H1 (cell line): ENCODE measurements around the gene RIIAD1. TPM values are rescaled to one million over a fixed set of nuclear protein-coding genes. Genes with fewer than 3 reads are reported as not detected.

Source experiments
- CTCF ChIA-PET: fragments of 300-600 bp; sonication (Branson Sonifier 250); formaldehyde crosslinking; loops from one replicate; lab custom pipeline; 2021; ENCODE audit not compliant: partially characterized antibody; lab: Charles Lee
- POLR2A ChIA-PET: fragments of 300-600 bp; sonication (Branson Sonifier 250); formaldehyde crosslinking; loops from one replicate; lab custom pipeline; 2021; ENCODE audit warnings: inconsistent platforms; ENCODE audit not compliant: partially characterized antibody; lab: Charles Lee
- DNase-seq, 2 experiments: peaks; one replicate each; pipeline versions ENCODE4 v3.0.0 to v3.0.0-alpha.2; 2010 to 2022; ENCODE audit warnings: low spot score in 2 of 2, low read depth in 1 of 2, mixed read lengths in 1 of 2
- FAIRE-seq: peaks from 2 replicates; lab custom pipeline; 2011; peaks lifted over from hg19 to GRCh38; lab: Jason Lieb, UNC
- H2AFZ ChIP-seq: 2 replicates; pipeline ENCODE4 v1.8.1; 2012; ENCODE audit warnings: low read length, inconsistent platforms
- H2AK5ac ChIP-seq: 2 replicates; pipeline ENCODE4 v1.6.1; 2013; ENCODE audit warnings: low read depth, low read length
- H2BK120ac ChIP-seq: replicated peaks from 2 replicates; pipeline ENCODE3; 2013; ENCODE audit warnings: low read depth, low read length, inconsistent platforms
- H2BK12ac ChIP-seq: 2 replicates; pipeline ENCODE4 v1.6.1; 2013; ENCODE audit warnings: low read depth, low read length
- H2BK15ac ChIP-seq: 2 replicates; pipeline ENCODE4 v1.6.1; 2013; ENCODE audit warnings: low read length
- H2BK20ac ChIP-seq: 2 replicates; pipeline ENCODE4 v1.6.1; 2013; ENCODE audit warnings: low read length
- H2BK5ac ChIP-seq: 2 replicates; pipeline ENCODE4 v1.6.1; 2013; ENCODE audit warnings: low read depth, low read length
- H3K14ac ChIP-seq: 2 replicates; pipeline ENCODE4 v1.6.1; 2013; ENCODE audit warnings: inconsistent platforms; ENCODE audit not compliant: insufficient read length
- H3K18ac ChIP-seq: 2 replicates; pipeline ENCODE4 v1.6.1; 2013; ENCODE audit warnings: low read length; ENCODE audit errors: extremely low read depth
- H3K23ac ChIP-seq: 2 replicates; pipeline ENCODE4 v1.6.1; 2013; ENCODE audit warnings: inconsistent platforms; ENCODE audit not compliant: insufficient read length
- H3K23me2 ChIP-seq: 2 replicates; pipeline ENCODE4 v1.6.1; 2013; ENCODE audit warnings: low read depth, low read length
- H3K27ac ChIP-seq: 2 replicates; pipeline ENCODE4 v1.6.1; 2011; ENCODE audit warnings: low read depth, low read length, inconsistent platforms
- H3K27me3 ChIP-seq, 4 experiments: replicated peaks in 1 of 4; 1 replicate in 1 of 4; 2 replicates in 3 of 4; pipeline versions ENCODE4 v1.6.1 to v1.8.1; 2011 to 2013; ENCODE audit warnings: low read length in 3 of 4, mild to moderate bottlenecking in 3 of 4, inconsistent platforms in 2 of 4, mixed read lengths in 2 of 4, moderate library complexity in 1 of 4; ENCODE audit not compliant: control insufficient read depth in 3 of 4, insufficient read depth in 3 of 4; ENCODE audit errors: extremely low read depth in 1 of 4
- H3K36me3 ChIP-seq, 4 experiments: 2 replicates each; pipeline versions ENCODE4 v1.6.1 to v1.8.1; 2011 to 2013; ENCODE audit warnings: mild to moderate bottlenecking in 4 of 4, low read length in 3 of 4, moderate library complexity in 2 of 4, control low read depth in 1 of 4, inconsistent platforms in 1 of 4; ENCODE audit not compliant: insufficient read depth in 4 of 4, control insufficient read depth in 2 of 4
- H3K4ac ChIP-seq: replicated peaks from 2 replicates; pipeline ENCODE3; 2013; ENCODE audit warnings: low read length, low read depth, mixed read lengths, inconsistent platforms; ENCODE audit not compliant: insufficient read length
- H3K4me1 ChIP-seq, 4 experiments: replicated peaks in 1 of 4; 1 replicate in 1 of 4; 2 replicates in 3 of 4; pipeline versions ENCODE4 v1.6.1 to v1.8.1; 2011 to 2013; ENCODE audit warnings: low read length in 3 of 4, inconsistent platforms in 2 of 4, mixed read lengths in 1 of 4; ENCODE audit not compliant: insufficient read depth in 4 of 4, control insufficient read depth in 3 of 4
- H3K4me2 ChIP-seq, 2 experiments: 2 replicates each; pipeline versions ENCODE4 v1.6.1 to v1.8.1; 2011 to 2013; ENCODE audit warnings: low read depth in 2 of 2, low read length in 2 of 2, control low read depth in 1 of 2, inconsistent platforms in 1 of 2, mild to moderate bottlenecking in 1 of 2; ENCODE audit not compliant: insufficient read depth in 1 of 2
- H3K4me3 ChIP-seq, 4 experiments: fragments of 200-600, 300-600 bp in 1 of 4; sonication (generic), shearing (Covaris generic), sonication (Bioruptor Twin) in 1 of 4; 2 replicates each; pipeline versions ENCODE4 v1.5.1 to v1.8.1; 2011 to 2016; ENCODE audit warnings: low read length in 4 of 4, low read depth in 3 of 4, control low read depth in 2 of 4, inconsistent platforms in 2 of 4, mild to moderate bottlenecking in 2 of 4, mixed read lengths in 1 of 4, moderate library complexity in 1 of 4; ENCODE audit not compliant: insufficient read depth in 2 of 4; ENCODE audit errors: extremely low read depth in 1 of 4
- H3K56ac ChIP-seq: replicated peaks from 2 replicates; pipeline ENCODE3; 2013; ENCODE audit warnings: low read depth, mild to moderate bottlenecking, mixed read lengths, low read length, inconsistent platforms; ENCODE audit not compliant: insufficient read length
- H3K79me1 ChIP-seq: 2 replicates; pipeline ENCODE4 v1.6.1; 2013; ENCODE audit warnings: low read depth, low read length, control low read depth
- H3K79me2 ChIP-seq, 2 experiments: 2 replicates each; pipeline versions ENCODE4 v1.6.1 to v1.8.1; 2012 to 2013; ENCODE audit warnings: low read length in 2 of 2, mild to moderate bottlenecking in 2 of 2, inconsistent platforms in 1 of 2; ENCODE audit not compliant: insufficient read depth in 2 of 2, control insufficient read depth in 1 of 2
- H3K9ac ChIP-seq, 4 experiments: replicated peaks in 1 of 4; 1 replicate in 1 of 4; 2 replicates in 3 of 4; pipeline versions ENCODE4 v1.6.1 to v1.8.1; 2011 to 2013; ENCODE audit warnings: low read depth in 3 of 4, low read length in 3 of 4, control low read depth in 2 of 4, mild to moderate bottlenecking in 2 of 4, moderate library complexity in 2 of 4, inconsistent platforms in 1 of 4; ENCODE audit errors: extremely low read depth in 1 of 4
- H3K9me3 ChIP-seq, 2 experiments: 2 replicates each; pipeline versions ENCODE4 v1.6.1 to v1.8.1; 2012 to 2013; ENCODE audit warnings: mild to moderate bottlenecking in 2 of 2, moderate library complexity in 2 of 2, control low read depth in 1 of 2, inconsistent platforms in 1 of 2, low read depth in 1 of 2, low read length in 1 of 2, mixed read lengths in 1 of 2; ENCODE audit not compliant: insufficient read depth in 2 of 2
- H4K20me1 ChIP-seq, 2 experiments: replicated peaks in 1 of 2; 2 replicates each; pipeline versions ENCODE3 to v1.8.1; 2011 to 2013; ENCODE audit warnings: inconsistent platforms in 2 of 2, low read length in 2 of 2, mild to moderate bottlenecking in 1 of 2; ENCODE audit not compliant: insufficient read depth in 2 of 2, control insufficient read depth in 1 of 2
- H4K5ac ChIP-seq: 2 replicates; pipeline ENCODE4 v1.6.1; 2013; ENCODE audit warnings: low read length, low read depth, mixed read lengths, inconsistent platforms; ENCODE audit not compliant: insufficient read length
- H4K8ac ChIP-seq: 2 replicates; pipeline ENCODE4 v1.8.0; 2013; ENCODE audit warnings: mild to moderate bottlenecking, moderate library complexity, low read length, inconsistent platforms; ENCODE audit not compliant: insufficient read depth; ENCODE audit errors: extremely low read depth
- H4K91ac ChIP-seq: replicated peaks from 2 replicates; pipeline ENCODE3; 2013; ENCODE audit warnings: low read length, mixed read lengths, inconsistent platforms; ENCODE audit not compliant: insufficient read length
- BCL11A ChIP-seq, 2 experiments: IDR thresholded peaks; one replicate each; pipeline ENCODE4 v1.6.1; 2011; ENCODE audit warnings: low read depth in 2 of 2, low read length in 2 of 2, mild to moderate bottlenecking in 2 of 2
- CREB1 ChIP-seq: IDR thresholded peaks from 2 replicates; pipeline ENCODE4 v1.6.1; 2012; ENCODE audit warnings: inconsistent platforms
- EGR1 ChIP-seq: IDR thresholded peaks from 2 replicates; pipeline ENCODE4 v1.6.1; 2011; ENCODE audit warnings: low read depth, low read length, borderline replicate concordance
- JUN ChIP-seq: IDR thresholded peaks from 2 replicates; pipeline ENCODE4 v1.6.1; 2011; ENCODE audit warnings: low read depth, mild to moderate bottlenecking, improper control_type of control experiment, low read length
- JUND ChIP-seq: IDR thresholded peaks from 2 replicates; pipeline ENCODE4 v1.6.1; 2011; ENCODE audit warnings: mild to moderate bottlenecking, improper control_type of control experiment, low read length
- KDM5A ChIP-seq: fragments of 200-600 bp; IDR thresholded peaks from 2 replicates; pipeline ENCODE4 v1.7.1; 2012; ENCODE audit warnings: mild to moderate bottlenecking, low read length, inconsistent platforms, mixed read lengths
- POLR2A ChIP-seq, 2 experiments: IDR thresholded peaks; 1 replicate in 1 of 2; 2 replicates in 1 of 2; pipeline ENCODE4 v1.6.1; 2011; ENCODE audit warnings: low read depth in 2 of 2, low read length in 2 of 2, mild to moderate bottlenecking in 2 of 2; ENCODE audit errors: control extremely low read depth in 1 of 2
- RFX5 ChIP-seq: IDR thresholded peaks from 2 replicates; pipeline ENCODE4 v1.6.1; 2011; ENCODE audit warnings: low read depth, low read length, improper control_type of control experiment, borderline replicate concordance
- TBP ChIP-seq: IDR thresholded peaks from 2 replicates; pipeline ENCODE4 v1.6.1; 2011; ENCODE audit warnings: low read depth, low read length, improper control_type of control experiment
- WGBS, 2 experiments: shearing (Covaris generic) in 1 of 2; methylation state at CpG; one replicate each; pipeline versions ENCODE4 v1.1.6 to v1.1.7; 2013 to 2015; ENCODE audit warnings: low lambda C conversion rate in 2 of 2, mixed read lengths in 2 of 2, inconsistent platforms in 1 of 2, low coverage in 1 of 2, missing lambda C conversion rate in 1 of 2; ENCODE audit not compliant: insufficient replicate concordance in 2 of 2, insufficient coverage in 1 of 2, insufficient read length in 1 of 2; ENCODE audit errors: extremely low coverage in 1 of 2, missing lambda C conversion rate in 1 of 2; 5-methylcytosine and 5-hydroxymethylcytosine counted together
- polyA plus RNA-seq, 7 experiments: library from polyadenylated mRNA; depleted of rRNA in 3 of 7; stranded (reverse) in 5 of 7; unstranded in 2 of 7; fragments of >200 nt in 5 of 7; fragments of 200-250 nt in 2 of 7; gene quantifications; 1 replicate in 5 of 7; 2 replicates in 1 of 7; 4 replicates in 1 of 7; pipeline versions ENCODE4 v1.2.1 to v1.2.3, GENCODE V29; 2011 to 2013; ENCODE audit warnings: missing spikeins in 2 of 7, mixed read lengths in 2 of 7
- total RNA-seq: library from RNA; stranded (reverse); fragmentation: NEBNext Ultra II Directional; extraction: Animal tissue kit (Norgen Biotek cat#: 25700); gene quantifications from 2 replicates; pipeline ENCODE4 v1.2.1, GENCODE V29; 2021
- TF ChIP-seq, protein P1 (sequence below): IDR thresholded peaks from 2 replicates; pipeline ENCODE4 v1.6.1; 2012; ENCODE audit warnings: low read length, inconsistent platforms

The RIIAD1 gene
- total and polyA plus RNA-seq, 2 of the 8 experiments (the other 6 are each of a cell fraction or from before 2014, with no cell fraction given): not detected

GRCh38 chr1:151710187-151710840 is 11.0 kb upstream of the RIIAD1 start:
- Histone ChIP-seq H3K4me2 (no peak overlapping the region), H3K14ac (no peak overlapping the region), H3K4me3 (no peak overlapping the region)

More at GRCh38 chr1:151710187-151710840, 11.0 kb upstream of the RIIAD1 start:
- Histone ChIP-seq H3K27me3 (no peaks in the 10 kb centered on the region; a peak in 1 of 7 replicates), H3K4ac (no peak overlapping the region), H3K18ac (no peak overlapping the region), H2AK5ac (no peak overlapping the region), H4K91ac (no peak overlapping the region), H3K36me3 (no peaks in the 10 kb centered on the region), H3K9ac (no peak overlapping the region), H3K23me2 (no peaks in the 10 kb centered on the region; the same call in 1 of the 2 replicates), H4K20me1 (no peaks in the 10 kb centered on the region), H2BK5ac (no peak overlapping the region), H3K23ac (no peak overlapping the region), H3K56ac (no peak overlapping the region), H2BK20ac (no peak overlapping the region), H3K79me2 (no peaks in the 10 kb centered on the region), H3K27ac (no peak overlapping the region), H2BK15ac (no peak overlapping the region), H2BK12ac (no peak overlapping the region), H4K8ac (no peak overlapping the region), H2BK120ac (no peak overlapping the region), H4K5ac (no peak overlapping the region), H2AFZ (no peak overlapping the region), H3K79me1 (no peaks in the 10 kb centered on the region), H3K4me1 (peaks cover 0 to 5% (median 0%) of the 10 kb centered on the region in 4 experiments; a peak in 4 of 7 replicates), H3K9me3 (no peaks in the 10 kb centered on the region)
- 82% methylated on average over 10 of the region's 15 CpGs; no CpG with 5 or more reads in 1 of the 2 experiments for WGBS, 2 experiments
- CTCF ChIA-PET: interaction anchor here (1.4 to 2.0 kb wide), 2 partner anchors 12 to 24 kb away, joined by 4 read pairs; no protein-coding TSS in a partner anchor
- POLR2A ChIA-PET: no interaction called here
- no peak for TF ChIP-seq POLR2A (IDR thresholded peaks at IDR 0.05; ENCODE audit: control extremely low read depth in 1 of 2, low read depth in 2 of 2, low read length in 2 of 2)
- TF ChIP-seq JUND: peak; percentile 90
- TF ChIP-seq TBP: no peak
- TF ChIP-seq BCL11A (IDR thresholded peaks at IDR 0.05; ENCODE audit: low read depth in 2 of 2, low read length in 2 of 2): no peak
- peak; percentile 73; the same call in 1 of the 2 replicates for TF ChIP-seq EGR1
- TF ChIP-seq, protein P1, sequence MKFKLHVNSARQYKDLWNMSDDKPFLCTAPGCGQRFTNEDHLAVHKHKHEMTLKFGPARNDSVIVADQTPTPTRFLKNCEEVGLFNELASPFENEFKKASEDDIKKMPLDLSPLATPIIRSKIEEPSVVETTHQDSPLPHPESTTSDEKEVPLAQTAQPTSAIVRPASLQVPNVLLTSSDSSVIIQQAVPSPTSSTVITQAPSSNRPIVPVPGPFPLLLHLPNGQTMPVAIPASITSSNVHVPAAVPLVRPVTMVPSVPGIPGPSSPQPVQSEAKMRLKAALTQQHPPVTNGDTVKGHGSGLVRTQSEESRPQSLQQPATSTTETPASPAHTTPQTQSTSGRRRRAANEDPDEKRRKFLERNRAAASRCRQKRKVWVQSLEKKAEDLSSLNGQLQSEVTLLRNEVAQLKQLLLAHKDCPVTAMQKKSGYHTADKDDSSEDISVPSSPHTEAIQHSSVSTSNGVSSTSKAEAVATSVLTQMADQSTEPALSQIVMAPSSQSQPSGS: no peak
- TF ChIP-seq RFX5: no peak
- TF ChIP-seq JUN: no peak
- TF ChIP-seq CREB1: no peak; the same call in 1 of the 2 replicates
- TF ChIP-seq KDM5A: no peak
- DNase-seq: peak in 1 of 2 experiments; percentile 75
- no peak for FAIRE-seq
